ENCODE results near the gene AP1B1.

Gene AP1B1

DNA sequence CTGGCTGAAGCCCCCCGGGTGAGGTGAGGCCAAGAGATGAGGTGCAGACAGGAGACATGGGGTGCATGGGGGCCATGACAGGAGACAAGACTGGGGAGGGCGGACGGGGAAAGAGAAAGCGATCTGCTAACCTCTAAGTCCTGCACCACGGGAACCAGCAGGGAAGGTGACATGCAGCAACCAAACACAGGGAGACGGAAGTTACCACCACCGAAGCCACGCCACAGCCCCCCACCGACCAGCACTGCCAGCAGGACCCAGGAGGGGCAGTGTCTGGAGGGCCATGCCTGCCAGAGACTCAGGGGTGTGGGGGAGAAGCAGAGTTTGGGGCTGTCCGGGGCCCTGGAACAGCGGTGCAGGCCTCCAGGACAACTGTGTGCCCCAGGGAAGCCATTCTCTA, 58.8 kb downstream of the AP1B1 start:
- CTCF ChIA-PET: no interaction called here
- TF ChIP-seq, protein P1, sequence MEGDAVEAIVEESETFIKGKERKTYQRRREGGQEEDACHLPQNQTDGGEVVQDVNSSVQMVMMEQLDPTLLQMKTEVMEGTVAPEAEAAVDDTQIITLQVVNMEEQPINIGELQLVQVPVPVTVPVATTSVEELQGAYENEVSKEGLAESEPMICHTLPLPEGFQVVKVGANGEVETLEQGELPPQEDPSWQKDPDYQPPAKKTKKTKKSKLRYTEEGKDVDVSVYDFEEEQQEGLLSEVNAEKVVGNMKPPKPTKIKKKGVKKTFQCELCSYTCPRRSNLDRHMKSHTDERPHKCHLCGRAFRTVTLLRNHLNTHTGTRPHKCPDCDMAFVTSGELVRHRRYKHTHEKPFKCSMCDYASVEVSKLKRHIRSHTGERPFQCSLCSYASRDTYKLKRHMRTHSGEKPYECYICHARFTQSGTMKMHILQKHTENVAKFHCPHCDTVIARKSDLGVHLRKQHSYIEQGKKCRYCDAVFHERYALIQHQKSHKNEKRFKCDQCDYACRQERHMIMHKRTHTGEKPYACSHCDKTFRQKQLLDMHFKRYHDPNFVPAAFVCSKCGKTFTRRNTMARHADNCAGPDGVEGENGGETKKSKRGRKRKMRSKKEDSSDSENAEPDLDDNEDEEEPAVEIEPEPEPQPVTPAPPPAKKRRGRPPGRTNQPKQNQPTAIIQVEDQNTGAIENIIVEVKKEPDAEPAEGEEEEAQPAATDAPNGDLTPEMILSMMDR (IDR thresholded peaks at IDR 0.05; ENCODE audit: insufficient read depth, low read length, missing control alignments): no peak
- DNase-seq (ENCODE audit: low read depth, low spot score): no peak
- H3K4me3 ChIP-seq (ENCODE audit: low read depth, low read length): no peak overlapping the region
- POLR2A ChIA-PET: no interaction called here

DNA sequence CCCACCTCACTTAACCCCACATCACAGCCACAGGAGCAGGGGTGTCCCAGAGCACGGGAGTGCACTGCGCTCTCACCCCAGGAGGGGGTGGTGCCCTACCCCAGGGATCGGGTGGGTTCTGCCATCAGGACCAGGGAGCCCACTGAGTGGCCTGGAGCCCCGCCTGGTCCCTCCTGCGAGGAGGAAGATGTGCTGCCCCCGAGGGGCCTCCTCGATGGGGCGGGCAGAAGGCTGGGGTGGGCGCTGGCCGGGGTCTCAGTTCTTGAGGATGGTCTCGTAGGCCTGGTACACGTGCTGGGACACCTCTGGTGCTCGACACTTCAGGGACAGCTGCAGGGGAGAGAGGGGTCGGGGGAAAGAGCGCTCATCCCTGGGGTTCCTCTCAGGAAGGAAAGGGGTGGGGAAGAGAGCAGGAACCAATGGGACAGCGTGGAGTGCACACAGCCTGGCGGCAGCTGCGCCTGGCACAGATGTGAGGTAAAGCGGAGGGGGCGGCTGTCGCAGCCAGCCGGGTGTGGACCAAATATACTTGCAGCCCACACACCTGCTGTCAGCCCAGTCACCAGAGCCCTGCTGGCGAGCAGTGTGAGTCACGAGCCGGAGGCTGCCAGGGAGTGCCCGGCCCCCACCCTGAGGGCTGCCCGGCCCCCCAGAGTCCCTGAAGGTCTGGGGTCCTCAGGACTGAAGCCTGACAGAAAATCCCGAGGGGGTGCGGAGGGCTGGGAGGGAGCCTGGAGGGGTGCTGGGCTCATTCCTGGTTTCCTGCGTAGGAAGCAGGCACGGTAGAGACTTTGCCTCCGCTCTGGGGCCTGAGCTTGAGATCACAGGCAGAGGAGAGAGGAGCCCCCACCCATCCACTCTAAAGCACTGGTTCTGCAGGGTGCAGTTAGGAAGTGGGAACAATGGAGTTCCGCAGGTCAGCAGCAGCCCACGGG, 59.5 kb downstream of the AP1B1 start:
- POLR2A ChIA-PET: no interaction called here
- no peak for DNase-seq (ENCODE audit: low read depth, low spot score)
- TF ChIP-seq, protein P1 (IDR thresholded peaks at IDR 0.05; ENCODE audit: insufficient read depth, low read length, missing control alignments): no peak
- CTCF ChIA-PET: interaction anchor here (2.1 kb wide), 1 partner anchor 16 kb away, joined by 6 read pairs; no protein-coding TSS in a partner anchor
- H3K4me3 ChIP-seq (ENCODE audit: low read depth, low read length): no peak overlapping the region

DNA sequence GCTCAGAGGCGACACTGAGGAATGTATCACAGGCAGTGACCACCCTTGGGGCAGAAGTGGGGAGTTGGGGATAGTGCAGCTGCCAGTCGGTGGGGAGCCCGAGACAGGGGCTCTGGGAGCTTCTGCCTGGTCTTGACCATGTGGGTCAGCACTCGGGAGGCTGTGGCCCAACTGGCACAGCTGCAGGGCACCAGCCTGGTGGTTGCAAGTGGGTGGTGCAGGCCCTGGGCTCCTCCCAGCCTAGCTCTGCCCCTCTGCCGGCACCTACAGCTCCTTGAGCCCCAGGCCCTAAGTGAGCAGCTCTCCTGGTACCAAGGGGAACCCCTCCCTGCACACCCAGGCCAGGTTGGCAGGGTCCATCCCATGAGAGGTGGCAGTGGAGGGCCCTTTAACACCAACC, 60.3 kb downstream of the AP1B1 start:
- POLR2A ChIA-PET: no interaction called here
- CTCF ChIA-PET: interaction anchor here (2.1 kb wide), 1 partner anchor 15 kb away, joined by 6 read pairs; no protein-coding TSS in a partner anchor
- TF ChIP-seq, protein P1 (IDR thresholded peaks at IDR 0.05; ENCODE audit: insufficient read depth, low read length, missing control alignments): no peak
- no peak overlapping the region for H3K4me3 ChIP-seq (ENCODE audit: low read depth, low read length)
- DNase-seq (ENCODE audit: low read depth, low spot score): no peak

GRCh38 chr22:29327089-29327764, 61.1 kb downstream of the AP1B1 start:
- POLR2A ChIA-PET: interaction anchor here (0.6 kb wide), 1 partner anchor 1444 kb away, joined by 3 read pairs; no protein-coding TSS in a partner anchor
- CTCF ChIA-PET: interaction anchor here (1.5 to 2.1 kb wide), 2 partner anchors 14 to 21 kb away, joined by 3 to 6 read pairs; no protein-coding TSS in a partner anchor
- no peak overlapping the region for H3K4me3 ChIP-seq (ENCODE audit: low read depth, low read length)
- DNase-seq (ENCODE audit: low read depth, low spot score): no peak
- TF ChIP-seq, protein P1 (IDR thresholded peaks at IDR 0.05; ENCODE audit: insufficient read depth, low read length, missing control alignments): no peak

DNA sequence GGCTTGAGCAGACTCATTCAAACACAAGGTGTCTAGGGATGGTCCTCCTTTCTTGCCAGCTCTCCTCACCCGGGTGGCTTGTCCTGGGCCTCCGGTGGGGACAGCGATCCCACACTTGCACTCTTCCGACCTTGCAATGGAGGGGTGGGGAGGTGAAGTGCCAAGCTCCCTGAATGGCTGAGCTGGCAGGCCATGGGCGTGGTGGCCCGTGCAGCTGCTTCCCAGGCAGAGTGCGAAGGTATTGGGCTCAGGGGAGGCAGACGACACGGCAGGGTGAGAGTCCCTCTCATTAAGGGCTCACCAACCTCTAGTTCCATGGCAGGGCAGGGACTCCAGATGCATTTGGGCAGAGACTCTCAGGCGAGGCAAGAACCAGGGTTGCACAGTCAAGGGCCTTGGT, 61.9 kb downstream of the AP1B1 start:
- no peak for DNase-seq (ENCODE audit: low read depth, low spot score)
- CTCF ChIA-PET: interaction anchor here (1.5 to 2.1 kb wide), 3 partner anchors 13 to 21 kb away, joined by 3 to 7 read pairs (median 6); no protein-coding TSS in a partner anchor

More for the DNA sequence above, 61.9 kb downstream of the AP1B1 start:
- POLR2A ChIA-PET: no interaction called here
- H3K4me3 ChIP-seq (ENCODE audit: low read depth, low read length): no peak overlapping the region
- TF ChIP-seq, protein P1 (IDR thresholded peaks at IDR 0.05; ENCODE audit: insufficient read depth, low read length, missing control alignments): no peak

All from AG04449 (cell line).